CD4-positive, alpha-beta T cell treated with Interleukin-4 for 4 hours (primary cell): Measurements from ENCODE around the gene LENG8.
"Not testable (repeated sequence)": the region's sequence is repeated elsewhere in the genome, so short reads cannot be mapped to it uniquely, and the experiment has no call there.

ENCODE experiments used
- DNase-seq: peaks from one replicate; pipeline ENCODE4 v3.0.0-alpha.2; 2020

Gene LENG8

GRCh38 chr19:54462655-54463530, 13.9 kb downstream of the LENG8 start:
- peak; percentile 57 for DNase-seq

DNA sequence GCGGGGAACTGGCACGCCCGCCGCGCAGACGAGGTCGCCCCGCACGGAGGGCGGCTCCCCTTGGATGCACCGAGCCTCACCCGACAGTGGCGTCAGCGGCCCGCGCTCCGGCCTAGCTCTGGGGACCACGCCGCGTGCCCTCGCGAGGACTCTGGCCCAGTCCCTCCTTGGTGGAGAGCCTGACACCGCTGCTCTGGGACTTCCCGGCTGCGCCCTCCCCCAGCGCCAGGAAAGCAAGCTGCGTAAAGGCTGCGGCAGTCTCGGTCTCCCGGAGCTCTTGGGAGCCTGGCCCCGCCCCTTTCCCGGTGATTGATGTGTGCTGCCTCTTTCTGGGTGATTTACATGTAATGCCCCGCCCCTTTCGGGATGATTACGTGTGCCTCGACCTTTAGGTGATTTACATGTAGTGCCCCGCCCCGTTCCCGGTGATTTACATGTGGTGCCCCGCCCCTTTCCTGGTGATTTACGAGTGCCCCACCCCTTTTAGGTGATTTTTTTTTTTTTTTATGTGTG, 14.6 kb downstream of the LENG8 start, which contains the start of gene LENG9:
TSS of gene LENG9 (minus strand) at position 248 of the 513 bp plus-strand sequence. CDS start 252 bp downstream, outside the sequence.
- DNase-seq: peak; percentile 95

- peak; percentile 90 for DNase-seq
Measured at GRCh38 chr19:54464044-54464629, 15.1 kb downstream of the LENG8 start.

DNA sequence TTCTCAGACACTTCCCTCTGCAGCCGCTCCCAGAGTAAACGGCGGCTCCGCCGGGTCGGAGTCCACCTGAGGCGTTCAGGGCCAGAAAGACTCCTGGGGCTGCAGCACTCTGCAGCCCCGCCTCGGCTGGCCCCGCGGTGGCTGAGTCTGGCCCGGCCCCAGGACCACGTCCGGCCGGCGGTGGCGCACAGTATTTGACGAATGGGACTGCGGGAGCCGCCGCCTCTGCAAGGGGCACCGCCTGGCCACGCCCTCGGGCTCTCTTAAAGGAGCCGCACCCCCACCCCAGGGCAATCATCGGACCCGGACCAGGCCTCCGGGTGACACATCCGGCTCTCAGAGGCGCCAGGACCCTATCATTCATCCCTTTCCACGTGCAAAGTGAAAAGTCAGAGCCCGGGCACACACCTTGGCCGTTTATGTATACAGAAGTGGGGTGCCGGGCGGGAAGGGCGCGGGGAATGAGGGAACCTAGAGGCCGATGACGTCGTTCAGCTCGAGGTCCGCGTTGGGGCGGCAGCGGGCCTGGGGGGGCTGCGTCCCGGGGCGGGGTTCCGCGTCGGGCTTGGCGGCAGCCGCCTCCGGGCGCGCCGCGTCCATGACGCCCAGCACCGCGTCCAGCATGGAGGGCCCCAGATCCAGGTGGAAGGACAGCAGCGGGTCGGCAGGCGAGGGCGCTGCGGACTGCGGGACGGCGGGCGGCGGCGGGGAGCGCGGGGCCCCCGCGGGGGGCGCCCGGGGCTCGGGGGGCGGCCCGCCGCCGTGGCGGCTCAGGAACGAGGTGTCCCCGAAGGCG, 15.8 kb downstream of the LENG8 start:
- DNase-seq: peak; percentile 66

- no peak for DNase-seq
Measured at GRCh38 chr19:54465426-54466109, 16.6 kb downstream of the LENG8 start.

DNA sequence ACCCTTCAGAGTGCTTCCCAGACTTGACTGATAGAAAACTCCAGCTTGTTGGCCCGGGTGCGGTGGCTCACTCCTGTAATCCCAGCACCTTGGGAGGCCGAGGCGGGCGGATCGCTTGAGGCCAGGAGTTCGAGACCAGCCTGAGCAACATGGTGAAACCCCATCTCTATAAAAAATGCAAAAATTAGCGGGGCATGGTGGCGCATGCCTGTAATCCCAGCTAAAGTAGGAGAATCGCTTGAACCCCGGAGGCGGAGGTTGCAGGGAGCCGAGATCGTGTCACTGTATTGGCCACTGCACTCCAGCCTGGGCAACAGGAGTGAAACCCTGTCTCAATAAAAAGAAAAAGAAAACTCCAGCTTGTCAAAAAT, 17.1 kb downstream of the LENG8 start:
- DNase-seq: not testable (repeated sequence)

DNA sequence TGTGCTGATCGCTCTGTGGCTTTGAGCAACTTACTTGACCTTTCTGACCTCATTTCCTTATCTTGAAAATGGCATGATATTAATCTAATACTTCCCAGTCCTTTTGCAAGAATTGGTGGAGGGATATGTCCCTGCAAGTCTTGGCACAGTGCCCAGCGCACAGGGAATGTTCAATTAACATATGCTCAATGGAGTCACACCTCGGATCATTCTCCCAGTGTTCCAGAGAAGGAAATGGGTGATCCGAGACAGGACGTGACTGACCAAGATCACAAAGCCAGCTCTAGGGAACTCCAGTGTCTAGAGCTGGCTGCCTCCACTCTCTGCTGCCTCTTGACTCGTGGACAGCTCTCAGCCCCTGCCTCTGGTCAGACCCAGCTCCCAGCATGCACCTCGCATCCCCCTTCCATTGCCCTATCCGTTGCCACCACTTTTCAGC, 20.5 kb downstream of the LENG8 start:
- DNase-seq: no peak

DNA sequence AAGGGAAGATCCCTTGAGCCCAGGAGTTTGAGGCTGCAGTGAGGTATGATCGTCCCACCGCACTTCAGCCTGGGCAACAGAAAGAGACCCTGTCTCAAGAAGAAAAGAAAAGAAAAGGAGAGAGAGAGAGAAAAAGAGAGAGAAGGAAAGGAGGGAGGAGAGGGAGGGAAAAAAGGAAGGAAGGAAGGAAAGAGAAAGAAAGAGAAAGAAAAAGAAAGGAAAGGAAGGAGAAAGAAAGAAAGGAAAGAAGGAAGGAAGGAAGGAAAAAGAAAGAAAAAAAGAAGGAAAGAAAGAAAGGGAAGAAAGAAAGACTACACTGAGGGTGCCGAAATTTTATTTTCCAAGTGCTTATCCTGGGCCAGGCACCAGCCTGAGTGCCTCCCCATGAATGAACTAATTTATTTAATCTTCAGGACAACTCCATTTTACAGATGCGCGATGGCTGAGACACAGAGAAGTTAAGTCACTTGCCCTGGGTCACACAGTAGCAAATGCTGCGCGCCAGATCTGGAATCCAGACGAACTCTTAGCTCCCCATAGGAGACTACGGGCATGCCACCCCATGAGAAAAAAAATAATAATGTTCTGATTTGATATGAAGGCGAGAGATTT, 21.4 kb downstream of the LENG8 start:
- DNase-seq: no peak

GRCh38 chr19:54470991-54471782, 22.2 kb downstream of the LENG8 start:
- no peak for DNase-seq

DNA sequence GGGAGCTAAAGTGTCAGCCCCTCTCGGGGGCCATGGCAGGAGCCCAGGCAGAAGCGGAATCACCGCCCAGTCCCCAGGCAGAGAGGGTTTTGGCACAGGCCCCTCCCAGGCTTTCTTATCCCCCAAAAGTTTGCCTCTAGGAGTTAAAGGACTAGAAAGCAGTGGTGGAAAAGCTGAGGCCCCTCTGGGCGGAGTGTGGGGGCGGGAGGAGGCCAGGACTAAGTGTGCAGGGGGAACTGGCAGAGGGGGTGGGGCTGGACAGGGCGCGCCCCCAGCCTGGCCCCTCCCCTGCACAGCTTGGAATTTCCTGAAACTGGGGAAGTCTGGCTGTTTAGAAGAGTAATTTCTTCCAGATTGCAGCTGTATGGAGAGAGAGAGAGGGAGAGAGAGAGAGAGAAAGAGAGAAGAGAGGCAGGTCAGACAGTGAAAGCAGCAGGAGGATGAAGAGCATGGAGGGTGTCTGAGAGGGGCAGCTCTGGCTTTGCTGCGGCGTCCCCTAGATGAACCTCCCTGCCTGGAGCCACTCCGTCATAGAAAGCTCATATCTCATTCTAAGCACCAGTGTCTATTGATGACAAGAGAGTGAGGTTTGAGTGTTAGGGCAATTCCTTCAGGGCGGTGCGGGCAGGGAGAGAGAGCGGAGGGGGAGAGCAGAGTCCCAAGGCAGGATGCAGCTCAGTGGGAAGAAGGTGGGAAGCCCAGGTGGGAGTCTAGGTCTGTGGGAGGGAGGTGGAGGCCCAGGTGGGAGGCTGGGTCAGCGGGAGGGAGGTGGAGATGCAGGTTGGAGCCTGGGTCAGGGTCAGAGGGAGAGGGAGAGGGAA, 24.3 kb downstream of the LENG8 start, which contains the start of gene CDC42EP5:
TSS of gene CDC42EP5 (minus strand) at position 226 of the 821 bp plus-strand sequence. CDS start 7,749 bp downstream, outside the sequence.
- no peak for DNase-seq

DNA sequence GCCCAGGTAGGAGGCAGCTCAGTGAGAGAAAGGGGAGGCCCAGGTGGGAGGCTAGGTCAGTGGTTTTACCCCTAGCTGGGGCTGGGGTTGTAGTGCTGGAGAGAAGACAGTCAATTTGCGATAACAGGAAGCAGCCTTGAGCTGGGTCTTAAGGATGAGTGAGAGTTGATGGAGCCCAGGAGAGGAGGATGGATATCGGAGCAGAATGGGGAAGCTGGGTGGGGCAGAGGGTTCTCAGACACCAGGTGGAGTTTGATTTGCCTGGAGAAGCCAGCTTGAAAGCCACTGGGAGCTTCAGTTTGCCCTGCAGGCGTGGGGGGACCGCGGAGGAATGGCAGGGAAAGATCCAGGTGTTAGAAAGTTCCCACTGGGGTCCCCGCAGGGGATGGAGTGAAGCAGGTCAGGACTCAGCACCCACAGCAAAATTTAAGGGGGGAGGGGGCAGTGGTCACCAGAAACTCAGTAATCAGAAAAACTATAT, 24.9 kb downstream of the LENG8 start:
- no peak for DNase-seq

DNA sequence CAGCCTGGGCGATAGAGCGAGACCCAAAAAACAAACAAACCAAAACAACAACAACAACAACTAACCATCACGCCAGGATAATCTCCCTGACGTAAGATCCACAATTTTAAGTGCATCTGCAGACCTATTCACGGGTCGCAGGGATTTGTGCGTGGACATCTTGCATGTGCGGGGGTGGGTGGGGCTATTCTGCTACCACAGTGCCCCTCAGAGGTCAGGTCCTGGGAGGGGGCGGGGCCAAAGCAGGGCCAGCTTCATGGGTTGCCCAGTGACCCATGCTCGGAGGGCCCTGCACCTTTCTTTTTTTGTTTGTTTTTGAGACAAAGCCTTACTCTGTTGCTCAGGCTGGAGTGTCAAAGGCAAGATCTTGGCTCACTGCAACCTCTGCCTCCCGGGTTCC, 26.7 kb downstream of the LENG8 start:
- DNase-seq: no peak

DNA sequence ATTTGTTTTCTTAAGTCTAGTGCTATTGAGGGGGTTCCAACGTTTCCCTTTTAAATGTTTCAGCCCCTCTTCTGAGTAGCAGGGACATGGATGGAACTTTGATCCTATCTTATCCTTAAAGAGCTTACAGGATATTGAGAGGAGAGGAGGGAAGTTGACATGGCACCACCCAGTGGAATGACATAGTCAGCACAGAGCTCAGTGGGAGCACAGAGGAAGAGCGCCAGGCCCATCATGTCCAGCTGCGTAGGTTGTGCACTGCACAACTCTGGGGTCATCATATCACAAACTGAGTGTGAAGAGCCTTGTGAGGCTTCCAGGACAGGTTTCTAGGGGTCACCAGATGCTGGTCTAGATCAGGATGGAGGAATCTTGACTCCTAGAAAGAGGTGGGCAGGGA, 28.7 kb downstream of the LENG8 start:
- DNase-seq: no peak

GRCh38 chr19:54478677-54479266, 29.8 kb downstream of the LENG8 start:
- DNase-seq: peak; percentile 42

- DNase-seq: no peak
Measured at GRCh38 chr19:54480051-54480450, 31.1 kb downstream of the LENG8 start.

- DNase-seq: peak; percentile 40
Measured at GRCh38 chr19:54481326-54481930, 32.4 kb downstream of the LENG8 start.

- DNase-seq: no peak
Measured at GRCh38 chr19:54482889-54483288, 33.9 kb downstream of the LENG8 start.

GRCh38 chr19:54484451-54484850, 35.5 kb downstream of the LENG8 start:
- DNase-seq: no peak

- DNase-seq: no peak
Measured at GRCh38 chr19:54485851-54486250, 36.9 kb downstream of the LENG8 start.
